ENCODE data around the gene LDHD. TPM values are rescaled to one million over a fixed set of nuclear protein-coding genes. Genes with fewer than 3 reads are reported as not detected.

LDHD gene
- total and polyA plus RNA-seq, 2 of the 13 experiments (the other 11 are each of a cell fraction or from before 2014, with no cell fraction given): 9.1 to 9.8 TPM

DNA sequence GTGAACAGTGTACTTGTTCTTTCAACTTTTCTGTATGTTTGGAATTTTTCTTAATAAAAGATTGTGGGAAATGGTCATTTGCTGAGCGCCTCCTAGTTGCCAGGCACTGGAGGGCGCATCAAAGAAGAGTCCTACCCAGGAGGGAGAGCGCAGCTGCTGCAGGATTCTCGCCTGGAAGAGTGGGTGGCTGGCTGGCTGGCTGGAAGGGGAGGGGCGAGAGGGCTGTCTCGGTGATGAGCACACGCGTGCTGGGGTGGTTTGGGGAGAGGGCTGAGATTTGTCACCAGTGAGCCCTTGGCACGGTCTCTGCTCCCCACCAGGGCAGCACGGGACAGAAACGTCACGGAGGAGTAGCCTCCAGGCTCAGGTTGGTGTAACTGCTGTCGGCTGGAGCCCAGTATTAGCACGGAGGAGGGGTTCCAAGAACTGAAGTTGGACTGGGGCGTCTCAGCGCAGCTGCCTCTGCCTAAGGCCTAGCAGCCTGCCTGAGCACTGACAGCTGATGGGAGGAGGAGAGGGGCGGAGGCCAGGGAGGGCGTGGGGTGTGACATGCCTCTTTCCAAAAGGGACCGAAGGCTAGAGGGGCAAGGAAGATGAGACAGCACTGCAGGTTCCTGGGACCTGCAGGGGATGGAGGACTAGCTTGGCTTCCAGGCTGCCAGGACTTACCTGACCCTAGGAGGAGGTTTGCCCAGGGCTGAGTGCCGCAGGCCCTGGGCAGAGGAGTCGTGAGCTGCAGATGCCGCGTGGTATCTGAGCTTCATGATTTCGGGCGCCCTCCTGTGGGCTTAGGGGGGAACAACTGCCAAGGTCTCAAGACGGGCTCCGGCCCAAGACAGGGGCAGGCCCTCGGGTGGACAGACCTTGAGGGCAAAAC is 5.7 kb downstream of the LDHD start (continued):
- TF ChIP-seq BRCA1 (CRISPR knock-in tag; IDR thresholded peaks at IDR 0.05) (0 out of 2 replicates have a peak, but pooled peaks have one; percentile 73), ZNF441 (CRISPR knock-in tag; IDR thresholded peaks at IDR 0.05; ENCODE audit: borderline replicate concordance) (no peak), PRPF4 (IDR thresholded peaks at IDR 0.05; ENCODE audit: low read depth, low read length, poor library complexity, severe bottlenecking) (no peak), ZZZ3 (CRISPR knock-in tag; IDR thresholded peaks at IDR 0.05; ENCODE audit: borderline replicate concordance) (no peak; the same call in 1 of the 2 replicates), ZNF552 (CRISPR knock-in tag; IDR thresholded peaks at IDR 0.05; ENCODE audit: borderline replicate concordance) (no peak), ZFP41 (CRISPR knock-in tag; IDR thresholded peaks at IDR 0.05; ENCODE audit: borderline replicate concordance) (no peak), FLYWCH1 (CRISPR knock-in tag; IDR thresholded peaks at IDR 0.05) (no peak), TFAP4 (IDR thresholded peaks at IDR 0.05; ENCODE audit: borderline replicate concordance, low read depth) (peak; percentile 79; the same call in 1 of the 2 replicates), ZNF547 (CRISPR knock-in tag; IDR thresholded peaks at IDR 0.05) (peak; percentile 55; the same call in 1 of the 2 replicates), SYNCRIP (IDR thresholded peaks at IDR 0.05; ENCODE audit: insufficient read depth, low read depth, low read length) (no peak), ZNF496 (CRISPR knock-in tag; IDR thresholded peaks at IDR 0.05; ENCODE audit: insufficient replicate concordance) (no peak), ZFYVE20 (CRISPR knock-in tag; IDR thresholded peaks at IDR 0.05; ENCODE audit: borderline replicate concordance, low read depth) (0 out of 2 replicates have a peak, but pooled peaks have one; percentile 59), ZSCAN22 (CRISPR knock-in tag; IDR thresholded peaks at IDR 0.05) (no peak), FOSL1 (CRISPR knock-in tag; IDR thresholded peaks at IDR 0.05; ENCODE audit: borderline replicate concordance) (no peak), MAFF (IDR thresholded peaks at IDR 0.05; ENCODE audit: low read depth, low read length) (no peak), THAP7 (CRISPR knock-in tag; IDR thresholded peaks at IDR 0.05) (0 out of 2 replicates have a peak, but pooled peaks have one; percentile 56), RAD51 (IDR thresholded peaks at IDR 0.05; ENCODE audit: borderline replicate concordance) (no peak)
- TF ChIP-seq, protein P1, sequence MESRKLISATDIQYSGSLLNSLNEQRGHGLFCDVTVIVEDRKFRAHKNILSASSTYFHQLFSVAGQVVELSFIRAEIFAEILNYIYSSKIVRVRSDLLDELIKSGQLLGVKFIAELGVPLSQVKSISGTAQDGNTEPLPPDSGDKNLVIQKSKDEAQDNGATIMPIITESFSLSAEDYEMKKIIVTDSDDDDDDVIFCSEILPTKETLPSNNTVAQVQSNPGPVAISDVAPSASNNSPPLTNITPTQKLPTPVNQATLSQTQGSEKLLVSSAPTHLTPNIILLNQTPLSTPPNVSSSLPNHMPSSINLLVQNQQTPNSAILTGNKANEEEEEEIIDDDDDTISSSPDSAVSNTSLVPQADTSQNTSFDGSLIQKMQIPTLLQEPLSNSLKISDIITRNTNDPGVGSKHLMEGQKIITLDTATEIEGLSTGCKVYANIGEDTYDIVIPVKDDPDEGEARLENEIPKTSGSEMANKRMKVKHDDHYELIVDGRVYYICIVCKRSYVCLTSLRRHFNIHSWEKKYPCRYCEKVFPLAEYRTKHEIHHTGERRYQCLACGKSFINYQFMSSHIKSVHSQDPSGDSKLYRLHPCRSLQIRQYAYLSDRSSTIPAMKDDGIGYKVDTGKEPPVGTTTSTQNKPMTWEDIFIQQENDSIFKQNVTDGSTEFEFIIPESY (CRISPR knock-in tag; IDR thresholded peaks at IDR 0.05): peak; percentile 96
- TF ChIP-seq, protein P2, sequence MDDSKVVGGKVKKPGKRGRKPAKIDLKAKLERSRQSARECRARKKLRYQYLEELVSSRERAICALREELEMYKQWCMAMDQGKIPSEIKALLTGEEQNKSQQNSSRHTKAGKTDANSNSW (CRISPR knock-in tag; IDR thresholded peaks at IDR 0.05; ENCODE audit: borderline replicate concordance): no peak
